Neural cell (in vitro differentiated cells): Measurements from ENCODE around the gene ACSS3. TPM values are rescaled to one million over a fixed set of nuclear protein-coding genes. Genes with fewer than 3 reads are reported as not detected.

Experiments
- H2AFZ ChIP-seq: fragments of 200-600, 300-800 bp; sonication (generic), shearing (Covaris generic); 2 replicates; pipeline ENCODE4 v1.6.0; 2014; ENCODE audit warnings: low read depth, mild to moderate bottlenecking, antibody characterized with exemption, low read length, moderate library complexity
- H3F3A ChIP-seq: fragments of 200-600 bp; shearing (Covaris generic); 2 replicates; pipeline ENCODE4 v1.6.1; 2016; ENCODE audit warnings: mild to moderate bottlenecking, moderate library complexity, mixed read lengths, antibody characterized with exemption, low read length; ENCODE audit not compliant: insufficient read depth, poor library complexity, severe bottlenecking
- H3K27ac ChIP-seq: fragments of 200-600, 300-800 bp; sonication (generic), shearing (Covaris generic); 2 replicates; pipeline ENCODE4 v1.5.1; 2014; ENCODE audit warnings: mild to moderate bottlenecking, low read length, moderate library complexity
- H3K27me3 ChIP-seq: fragments of 300-800, 200-600 bp; sonication (generic), shearing (Covaris generic); 2 replicates; pipeline ENCODE4 v1.6.0; 2014; ENCODE audit warnings: mild to moderate bottlenecking, low read depth, low read length, moderate library complexity; ENCODE audit not compliant: insufficient read depth
- H3K36me3 ChIP-seq: fragments of 300-800, 200-600 bp; sonication (generic), shearing (Covaris generic); 2 replicates; pipeline ENCODE4 v1.5.1; 2014; ENCODE audit warnings: mild to moderate bottlenecking, antibody characterized with exemption, low read length, moderate library complexity; ENCODE audit not compliant: insufficient read depth
- H3K4me2 ChIP-seq: fragments of 300-800, 200-600 bp; sonication (generic), shearing (Covaris generic); 2 replicates; pipeline ENCODE4 v1.6.0; 2014; ENCODE audit warnings: mild to moderate bottlenecking, low read length
- H3K4me3 ChIP-seq: fragments of 300-800, 200-600 bp; sonication (generic), shearing (Covaris generic); 2 replicates; pipeline ENCODE4 v1.5.1; 2014; ENCODE audit warnings: mild to moderate bottlenecking, low read length, moderate library complexity
- H3K79me2 ChIP-seq: fragments of 200-600 bp; shearing (Covaris generic); replicated peaks from 2 replicates; pipeline ENCODE4 v1.6.0; 2014; ENCODE audit warnings: mild to moderate bottlenecking, low read length, moderate library complexity; ENCODE audit not compliant: insufficient read depth
- H3K9ac ChIP-seq: fragments of 300-800, 200-600 bp; sonication (generic), shearing (Covaris generic); 2 replicates; pipeline ENCODE4 v1.6.1; 2016; ENCODE audit warnings: mild to moderate bottlenecking, low read length, mixed read lengths
- H3K9me2 ChIP-seq: fragments of 200-600 bp; shearing (Covaris generic); 2 replicates; pipeline ENCODE4 v1.6.1; 2016; ENCODE audit warnings: mild to moderate bottlenecking, low read length, mixed read lengths; ENCODE audit not compliant: insufficient read depth
- H3K9me3 ChIP-seq: fragments of 200-600, 300-800 bp; sonication (generic), shearing (Covaris generic); 2 replicates; pipeline ENCODE4 v1.6.1; 2016; ENCODE audit warnings: mild to moderate bottlenecking, mixed run types, low read length, moderate library complexity, mixed read lengths
- H4K20me1 ChIP-seq: fragments of 200-600 bp; shearing (Covaris generic); 2 replicates; pipeline ENCODE4 v1.6.1; 2016; ENCODE audit warnings: mild to moderate bottlenecking, mixed run types; ENCODE audit not compliant: insufficient read depth
- EP300 ChIP-seq: fragments of 450-650 bp; conservative IDR thresholded peaks from 2 replicates; pipeline ENCODE4 v1.6.1; 2014; ENCODE audit warnings: antibody characterized with exemption, mild to moderate bottlenecking, moderate library complexity; ENCODE audit not compliant: poor library complexity, severe bottlenecking
- EZH2 ChIP-seq: fragments of 200-600, 300-800 bp; shearing (Covaris generic), sonication (generic); IDR thresholded peaks from 2 replicates; pipeline ENCODE4 v1.6.1; 2014; ENCODE audit warnings: antibody characterized with exemption, low read length, borderline replicate concordance, mild to moderate bottlenecking; ENCODE audit not compliant: insufficient read depth, poor library complexity, severe bottlenecking
- MXI1 ChIP-seq: fragments of 450-650 bp; conservative IDR thresholded peaks from 2 replicates; pipeline ENCODE4 v1.6.1; 2014; ENCODE audit warnings: antibody characterized with exemption, mild to moderate bottlenecking; ENCODE audit not compliant: poor library complexity, severe bottlenecking
- POLR2AphosphoS5 ChIP-seq: IDR thresholded peaks from 2 replicates; pipeline ENCODE4 v1.6.1; 2012
- RAD21 ChIP-seq: fragments of 450-650 bp; conservative IDR thresholded peaks from 2 replicates; pipeline ENCODE4 v1.6.1; 2014; ENCODE audit warnings: antibody characterized with exemption, mild to moderate bottlenecking, moderate library complexity
- SMC3 ChIP-seq: fragments of 450-650 bp; conservative IDR thresholded peaks from 2 replicates; pipeline ENCODE4 v1.6.1; 2014; ENCODE audit warnings: antibody characterized with exemption, mild to moderate bottlenecking, moderate library complexity; ENCODE audit not compliant: poor library complexity
- TAF1 ChIP-seq: IDR thresholded peaks from 2 replicates; pipeline ENCODE4 v1.6.1; 2012; ENCODE audit warnings: low read depth
- polyA plus RNA-seq: library from polyadenylated mRNA; depleted of rRNA; stranded (reverse); fragments of >200 nt; gene quantifications from 2 replicates; pipeline ENCODE4 v1.2.3, GENCODE V29; 2014
- TF ChIP-seq, protein P1 (sequence below): IDR thresholded peaks from 2 replicates; pipeline ENCODE4 v1.6.1; 2012; ENCODE audit warnings: borderline replicate concordance
- TF ChIP-seq, protein P2 (sequence below): fragments of 450-650 bp; IDR thresholded peaks from 2 replicates; pipeline ENCODE4 v1.5.1; 2014; ENCODE audit warnings: antibody characterized with exemption, mild to moderate bottlenecking, moderate library complexity; ENCODE audit not compliant: poor library complexity, severe bottlenecking

Gene ACSS3
- polyA plus RNA-seq, 1 donor from 2014 or later, result 0.31 TPM

DNA sequence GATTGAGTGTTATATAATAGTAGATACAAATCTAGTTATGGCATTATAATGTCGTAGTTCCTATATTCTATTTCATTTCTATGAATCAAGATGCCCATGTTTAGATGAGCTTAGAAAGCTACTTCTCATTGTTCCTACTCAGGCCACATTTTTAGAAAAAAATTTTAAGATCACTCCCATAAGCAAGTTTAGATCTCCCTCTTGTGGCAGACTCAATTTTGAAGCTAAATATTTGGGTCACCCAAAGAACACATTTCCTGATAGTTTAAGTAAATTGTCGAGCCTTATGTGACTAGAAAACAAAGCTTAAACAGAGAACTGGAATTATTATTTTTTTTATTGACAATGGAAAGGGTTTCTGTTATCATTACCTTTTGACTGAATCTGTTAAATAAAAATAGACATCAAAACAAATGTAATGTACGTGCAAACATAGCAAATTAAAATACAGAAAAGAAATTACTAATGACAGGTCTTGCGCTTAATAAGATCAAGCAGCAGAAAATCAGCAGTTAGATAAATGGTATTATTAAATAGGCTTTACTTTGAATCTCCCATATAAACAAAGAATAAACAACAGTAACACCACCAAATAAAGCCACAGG is 180.2 kb downstream of the ACSS3 start:
- TF ChIP-seq EZH2 (no peak), RAD21 (peak; percentile 82), SMC3 (peak; percentile 84), TAF1 (no peak), MXI1 (no peak), EP300 (no peak), POLR2AphosphoS5 (no peak)
- TF ChIP-seq, protein P1, sequence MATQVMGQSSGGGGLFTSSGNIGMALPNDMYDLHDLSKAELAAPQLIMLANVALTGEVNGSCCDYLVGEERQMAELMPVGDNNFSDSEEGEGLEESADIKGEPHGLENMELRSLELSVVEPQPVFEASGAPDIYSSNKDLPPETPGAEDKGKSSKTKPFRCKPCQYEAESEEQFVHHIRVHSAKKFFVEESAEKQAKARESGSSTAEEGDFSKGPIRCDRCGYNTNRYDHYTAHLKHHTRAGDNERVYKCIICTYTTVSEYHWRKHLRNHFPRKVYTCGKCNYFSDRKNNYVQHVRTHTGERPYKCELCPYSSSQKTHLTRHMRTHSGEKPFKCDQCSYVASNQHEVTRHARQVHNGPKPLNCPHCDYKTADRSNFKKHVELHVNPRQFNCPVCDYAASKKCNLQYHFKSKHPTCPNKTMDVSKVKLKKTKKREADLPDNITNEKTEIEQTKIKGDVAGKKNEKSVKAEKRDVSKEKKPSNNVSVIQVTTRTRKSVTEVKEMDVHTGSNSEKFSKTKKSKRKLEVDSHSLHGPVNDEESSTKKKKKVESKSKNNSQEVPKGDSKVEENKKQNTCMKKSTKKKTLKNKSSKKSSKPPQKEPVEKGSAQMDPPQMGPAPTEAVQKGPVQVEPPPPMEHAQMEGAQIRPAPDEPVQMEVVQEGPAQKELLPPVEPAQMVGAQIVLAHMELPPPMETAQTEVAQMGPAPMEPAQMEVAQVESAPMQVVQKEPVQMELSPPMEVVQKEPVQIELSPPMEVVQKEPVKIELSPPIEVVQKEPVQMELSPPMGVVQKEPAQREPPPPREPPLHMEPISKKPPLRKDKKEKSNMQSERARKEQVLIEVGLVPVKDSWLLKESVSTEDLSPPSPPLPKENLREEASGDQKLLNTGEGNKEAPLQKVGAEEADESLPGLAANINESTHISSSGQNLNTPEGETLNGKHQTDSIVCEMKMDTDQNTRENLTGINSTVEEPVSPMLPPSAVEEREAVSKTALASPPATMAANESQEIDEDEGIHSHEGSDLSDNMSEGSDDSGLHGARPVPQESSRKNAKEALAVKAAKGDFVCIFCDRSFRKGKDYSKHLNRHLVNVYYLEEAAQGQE, result no peak
- TF ChIP-seq, protein P2, sequence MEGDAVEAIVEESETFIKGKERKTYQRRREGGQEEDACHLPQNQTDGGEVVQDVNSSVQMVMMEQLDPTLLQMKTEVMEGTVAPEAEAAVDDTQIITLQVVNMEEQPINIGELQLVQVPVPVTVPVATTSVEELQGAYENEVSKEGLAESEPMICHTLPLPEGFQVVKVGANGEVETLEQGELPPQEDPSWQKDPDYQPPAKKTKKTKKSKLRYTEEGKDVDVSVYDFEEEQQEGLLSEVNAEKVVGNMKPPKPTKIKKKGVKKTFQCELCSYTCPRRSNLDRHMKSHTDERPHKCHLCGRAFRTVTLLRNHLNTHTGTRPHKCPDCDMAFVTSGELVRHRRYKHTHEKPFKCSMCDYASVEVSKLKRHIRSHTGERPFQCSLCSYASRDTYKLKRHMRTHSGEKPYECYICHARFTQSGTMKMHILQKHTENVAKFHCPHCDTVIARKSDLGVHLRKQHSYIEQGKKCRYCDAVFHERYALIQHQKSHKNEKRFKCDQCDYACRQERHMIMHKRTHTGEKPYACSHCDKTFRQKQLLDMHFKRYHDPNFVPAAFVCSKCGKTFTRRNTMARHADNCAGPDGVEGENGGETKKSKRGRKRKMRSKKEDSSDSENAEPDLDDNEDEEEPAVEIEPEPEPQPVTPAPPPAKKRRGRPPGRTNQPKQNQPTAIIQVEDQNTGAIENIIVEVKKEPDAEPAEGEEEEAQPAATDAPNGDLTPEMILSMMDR, result peak; percentile 74
- no peak overlapping the region for H3K9ac ChIP-seq
- no peaks in the 10 kb centered on the region for H3K79me2 ChIP-seq
- no peaks in the 10 kb centered on the region for H3F3A ChIP-seq
- H2AFZ ChIP-seq, result no peak overlapping the region
- no peak overlapping the region for H3K4me2 ChIP-seq
- H3K27ac ChIP-seq, result no peak overlapping the region
- no peaks in the 10 kb centered on the region for H3K27me3 ChIP-seq
- no peaks in the 10 kb centered on the region for H3K9me3 ChIP-seq
- no peaks in the 10 kb centered on the region for H4K20me1 ChIP-seq
- H3K9me2 ChIP-seq, result no peaks in the 10 kb centered on the region
- H3K4me3 ChIP-seq, result no peak overlapping the region
- H3K36me3 ChIP-seq, result peaks cover 7% of the 10 kb centered on the region

DNA sequence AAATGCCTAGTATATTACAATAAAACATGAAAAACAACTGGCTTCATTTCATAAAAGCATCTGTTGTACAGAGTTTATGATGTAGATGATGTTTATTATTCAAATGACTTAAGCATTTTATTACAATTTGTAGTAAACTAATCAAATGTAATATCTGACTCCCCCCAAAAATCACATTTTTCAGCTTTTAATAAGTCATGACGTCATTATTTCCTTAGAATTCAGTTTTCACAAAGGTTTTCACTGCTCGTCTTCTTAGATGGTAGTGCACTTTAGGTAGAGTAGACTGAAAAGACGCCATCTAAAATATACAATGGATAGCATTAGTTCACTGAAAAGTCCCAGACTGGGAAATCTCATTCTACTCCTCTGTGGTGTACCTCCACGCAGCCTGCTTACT is 181.5 kb downstream of the ACSS3 start:
- Histone ChIP-seq H3K4me2 (no peak overlapping the region), H3K9ac (no peak overlapping the region), H3K27ac (no peak overlapping the region), H3F3A (no peaks in the 10 kb centered on the region), H4K20me1 (no peaks in the 10 kb centered on the region), H3K36me3 (peaks cover 9% of the 10 kb centered on the region), H3K79me2 (no peaks in the 10 kb centered on the region), H3K9me3 (no peaks in the 10 kb centered on the region), H2AFZ (no peak overlapping the region), H3K9me2 (no peaks in the 10 kb centered on the region), H3K27me3 (no peaks in the 10 kb centered on the region), H3K4me3 (no peak overlapping the region)
- TF ChIP-seq, protein P1, result no peak
- no peak for TF ChIP-seq POLR2AphosphoS5
- no peak for TF ChIP-seq RAD21
- TF ChIP-seq, protein P2, result no peak
- TF ChIP-seq SMC3, result no peak
- no peak for TF ChIP-seq EP300
